GM23338 (cell line): ENCODE results near the gene MTNR1B. TPM values are rescaled to one million over a fixed set of nuclear protein-coding genes. Genes with fewer than 3 reads are reported as not detected.

ENCODE experiments used
- ATAC-seq: fragments of 200-7000 bp; cut with Tn5 transposase; 3 replicates; pipeline ENCODE4 v1.9.1; 2020
- DNase-seq: peaks from one replicate; pipeline ENCODE4 v3.0.0-alpha.2; 2015; ENCODE audit warnings: low spot score
- H2AFZ ChIP-seq: fragments of 200-600 bp; sonication (generic); 2 replicates; pipeline ENCODE4 v1.8.0; 2016; ENCODE audit warnings: antibody characterized with exemption, mild to moderate bottlenecking, moderate library complexity
- H3F3A ChIP-seq: fragments of 200-600 bp; sonication (generic); replicated peaks from 2 replicates; pipeline ENCODE4 v1.8.0; 2017; ENCODE audit warnings: antibody characterized with exemption, mixed run types, low read depth
- H3K27ac ChIP-seq: fragments of 200-600 bp; sonication (generic); 2 replicates; pipeline ENCODE4 v1.6.1; 2016; ENCODE audit warnings: low read depth
- H3K27me3 ChIP-seq: fragments of 200-600 bp; sonication (generic); 2 replicates; pipeline ENCODE4 v1.8.0; 2016; ENCODE audit warnings: mild to moderate bottlenecking, mixed run types, moderate library complexity; ENCODE audit not compliant: insufficient read depth
- H3K36me3 ChIP-seq: fragments of 200-600 bp; sonication (generic); 2 replicates; pipeline ENCODE4 v1.8.0; 2016; ENCODE audit warnings: mild to moderate bottlenecking; ENCODE audit not compliant: insufficient read depth
- H3K4me1 ChIP-seq: fragments of 200-600 bp; sonication (generic); 2 replicates; pipeline ENCODE4 v1.8.0; 2016; ENCODE audit warnings: mild to moderate bottlenecking, moderate library complexity; ENCODE audit not compliant: insufficient read depth
- H3K4me2 ChIP-seq: fragments of 200-600 bp; sonication (generic); 2 replicates; pipeline ENCODE4 v1.7.1; 2017; ENCODE audit warnings: mixed run types
- H3K4me3 ChIP-seq: fragments of 200-600 bp; sonication (generic); 2 replicates; pipeline ENCODE4 v1.6.1; 2016; ENCODE audit warnings: mixed run types
- H3K79me2 ChIP-seq: fragments of 200-600 bp; sonication (generic); replicated peaks from 2 replicates; pipeline ENCODE4 v1.8.0; 2017; ENCODE audit warnings: mild to moderate bottlenecking; ENCODE audit not compliant: insufficient read depth
- H3K9me2 ChIP-seq: fragments of 200-600 bp; sonication (generic); 2 replicates; pipeline ENCODE4 v1.8.0; 2017; ENCODE audit not compliant: insufficient read depth
- H4K20me1 ChIP-seq: fragments of 200-600 bp; sonication (generic); replicated peaks from 2 replicates; pipeline ENCODE4 v1.8.0; 2017; ENCODE audit warnings: mild to moderate bottlenecking; ENCODE audit not compliant: insufficient read depth
- H3K27ac Mint-ChIP-seq: 2 replicates; pipeline ENCODE4 v1.8.0; 2020; ENCODE audit warnings: inconsistent platforms, mild to moderate bottlenecking, moderate library complexity, mixed read lengths
- H3K27me3 Mint-ChIP-seq: 3 replicates; pipeline ENCODE4 v1.8.0; 2022; ENCODE audit warnings: low read depth, mild to moderate bottlenecking, moderate library complexity, mixed read lengths, inconsistent platforms; ENCODE audit not compliant: insufficient read depth, poor library complexity
- H3K36me3 Mint-ChIP-seq: 3 replicates; pipeline ENCODE4 v1.8.0; 2021; ENCODE audit warnings: low read depth, mild to moderate bottlenecking, inconsistent platforms, moderate library complexity, mixed read lengths
- H3K4me1 Mint-ChIP-seq: 3 replicates; pipeline ENCODE4 v1.8.0; 2020; ENCODE audit warnings: mild to moderate bottlenecking, inconsistent platforms, mixed read lengths
- H3K4me3 Mint-ChIP-seq: 3 replicates; pipeline ENCODE4 v1.8.0; 2021; ENCODE audit warnings: moderate library complexity, mild to moderate bottlenecking, inconsistent platforms, mixed read lengths
- H3K9me3 Mint-ChIP-seq: 3 replicates; pipeline ENCODE4 v1.8.0; 2020; ENCODE audit warnings: moderate library complexity, mild to moderate bottlenecking, inconsistent platforms, mixed read lengths
- ETS1 ChIP-seq: IDR thresholded peaks from 2 replicates; pipeline ENCODE4 v1.6.1; 2016; ENCODE audit warnings: antibody characterized with exemption
- EZH2phosphoT487 ChIP-seq: fragments of 200-600 bp; sonication (generic); IDR thresholded peaks from one replicate; pipeline ENCODE4 v1.8.1; 2018; ENCODE audit warnings: antibody characterized with exemption; ENCODE audit not compliant: unreplicated experiment
- JUNB ChIP-seq: IDR thresholded peaks from one replicate; pipeline ENCODE4 v1.6.1; 2016; ENCODE audit warnings: antibody characterized with exemption; ENCODE audit not compliant: unreplicated experiment
- POLR2AphosphoS5 ChIP-seq: IDR thresholded peaks from 2 replicates; pipeline ENCODE4 v1.6.1; 2016; ENCODE audit warnings: antibody characterized with exemption, low read depth
- REST ChIP-seq: IDR thresholded peaks from one replicate; pipeline ENCODE4 v1.6.1; 2018; ENCODE audit warnings: antibody characterized with exemption; ENCODE audit not compliant: unreplicated experiment
- STAT1 ChIP-seq: IDR thresholded peaks from one replicate; pipeline ENCODE4 v1.6.1; 2016; ENCODE audit warnings: antibody characterized with exemption; ENCODE audit not compliant: unreplicated experiment
- polyA plus RNA-seq: library from polyadenylated mRNA; unstranded; fragments of >200 nt; fragmentation: Nextera tagmentation; extraction: Ambion mirVana; gene quantifications from 2 replicates; pipeline ENCODE4 v1.2.1, GENCODE V29; 2016
- total RNA-seq: library from RNA; depleted of rRNA; stranded (reverse); fragments of >200 nt; shearing (Covaris generic); gene quantifications from 2 replicates; pipeline ENCODE4 v1.2.3, GENCODE V29; 2014

The MTNR1B gene
- total and polyA plus RNA-seq, 2 experiments from 2014 or later: not detected

- TF ChIP-seq STAT1: no peak
- TF ChIP-seq POLR2AphosphoS5: no peak
- no peak for TF ChIP-seq ETS1
- TF ChIP-seq REST: no peak
- TF ChIP-seq JUNB: no peak
Measured at GRCh38 chr11:92986585-92986984, 17.1 kb downstream of the MTNR1B start (continued).

- H2AFZ ChIP-seq: no peak overlapping the region
- Mint-ChIP-seq H3K27me3 (peaks cover 2% of the 10 kb centered on the region), H3K9me3 (peaks cover 12% of the 10 kb centered on the region), H3K36me3 (peaks cover 6% of the 10 kb centered on the region; the same call in 1 of the 3 replicates), H3K4me3 (no peak overlapping the region), H3K27ac (no peak overlapping the region), H3K4me1 (no peaks in the 10 kb centered on the region)
- TF ChIP-seq EZH2phosphoT487 (no peak), POLR2AphosphoS5 (no peak), ETS1 (no peak), JUNB (no peak)
- no peak overlapping the region for H3K4me3 ChIP-seq
- no peak overlapping the region for H3K27ac ChIP-seq
- ATAC-seq: no peak
- H3F3A ChIP-seq: no peaks in the 10 kb centered on the region
- no peak overlapping the region for H3K4me2 ChIP-seq
- no peaks in the 10 kb centered on the region for H3K79me2 ChIP-seq
- no peaks in the 10 kb centered on the region for H4K20me1 ChIP-seq
- no peaks in the 10 kb centered on the region for H3K27me3 ChIP-seq
- no peaks in the 10 kb centered on the region for H3K36me3 ChIP-seq
- no peak for DNase-seq
- H3K9me2 ChIP-seq: peaks cover 3% of the 10 kb centered on the region
- H3K4me1 ChIP-seq: no peaks in the 10 kb centered on the region
Measured at GRCh38 chr11:92993004-92993403, 23.6 kb downstream of the MTNR1B start.
